MM.1S (cell line): ENCODE data around the gene WDFY3.

Source experiments
- DNase-seq: peaks from one replicate; pipeline ENCODE4 v3.0.0-alpha.2; 2015
- H2AFZ ChIP-seq: fragments of 300-600 bp; sonication (generic); 2 replicates; pipeline ENCODE4 v1.6.0; 2016; ENCODE audit warnings: antibody characterized with exemption, low read length
- H3F3A ChIP-seq: fragments of 300-600 bp; sonication (generic); 2 replicates; pipeline ENCODE4 v1.6.1; 2016; ENCODE audit warnings: mild to moderate bottlenecking, antibody characterized with exemption, low read length, moderate library complexity, mixed read lengths; ENCODE audit not compliant: insufficient read depth
- H3K27ac ChIP-seq: fragments of 300-600 bp; sonication (generic); 2 replicates; pipeline ENCODE4 v1.5.1; 2016; ENCODE audit warnings: mild to moderate bottlenecking, low read length
- H3K27me3 ChIP-seq: fragments of 300-600 bp; sonication (generic); replicated peaks from 2 replicates; pipeline ENCODE4 v1.6.0; 2016; ENCODE audit warnings: low read length; ENCODE audit not compliant: insufficient read depth
- H3K36me3 ChIP-seq: fragments of 300-600 bp; sonication (generic); replicated peaks from 2 replicates; pipeline ENCODE4 v1.6.1; 2016; ENCODE audit warnings: mild to moderate bottlenecking, low read length, mixed read lengths; ENCODE audit not compliant: insufficient read depth
- H3K4me1 ChIP-seq: fragments of 300-600 bp; sonication (generic); 2 replicates; pipeline ENCODE4 v1.6.1; 2016; ENCODE audit warnings: low read length, mixed read lengths
- H3K4me2 ChIP-seq: fragments of 300-600 bp; sonication (generic); 2 replicates; pipeline ENCODE4 v1.6.0; 2016; ENCODE audit warnings: low read depth, low read length
- H3K4me3 ChIP-seq: fragments of 300-600 bp; sonication (generic); 2 replicates; pipeline ENCODE4 v1.5.1; 2016; ENCODE audit warnings: low read length, mixed read lengths
- H3K79me2 ChIP-seq: fragments of 300-600 bp; sonication (generic); 2 replicates; pipeline ENCODE4 v1.6.1; 2016; ENCODE audit warnings: mixed run types, low read length, mixed read lengths
- H3K9ac ChIP-seq: fragments of 300-600 bp; sonication (generic); 2 replicates; pipeline ENCODE4 v1.6.1; 2016; ENCODE audit warnings: low read length, mixed read lengths
- H3K9me2 ChIP-seq: fragments of 300-600 bp; sonication (generic); replicated peaks from 2 replicates; pipeline ENCODE4 v1.6.1; 2016; ENCODE audit warnings: mild to moderate bottlenecking, low read length, mixed read lengths; ENCODE audit not compliant: insufficient read depth
- H3K9me3 ChIP-seq: fragments of 300-600 bp; sonication (generic); replicated peaks from 2 replicates; pipeline ENCODE4 v1.6.1; 2016; ENCODE audit warnings: mild to moderate bottlenecking, low read length, mixed read lengths; ENCODE audit not compliant: insufficient read depth
- H4K20me1 ChIP-seq: fragments of 300-600 bp; sonication (generic); 2 replicates; pipeline ENCODE4 v1.6.1; 2016; ENCODE audit warnings: mild to moderate bottlenecking, low read length, moderate library complexity, mixed read lengths; ENCODE audit not compliant: insufficient read depth
- CTCF ChIP-seq: fragments of 300-600 bp; sonication (generic); IDR thresholded peaks from 2 replicates; pipeline ENCODE4 v1.5.1; 2016; ENCODE audit warnings: antibody characterized with exemption, low read length, mixed read lengths
- EZH2 ChIP-seq: fragments of 300-600 bp; sonication (generic); optimal IDR thresholded peaks from 2 replicates; pipeline ENCODE3; 2017; ENCODE audit warnings: low read depth, mild to moderate bottlenecking, antibody characterized with exemption, low read length, mixed read lengths
- EZH2phosphoT487 ChIP-seq: fragments of 300-600 bp; sonication (generic); IDR thresholded peaks from 2 replicates; pipeline ENCODE4 v1.6.1; 2018; ENCODE audit warnings: antibody characterized with exemption, low read length

Gene WDFY3

GRCh38 chr4:84879651-84880200 is 86.8 kb downstream of the WDFY3 start:
- H4K20me1 ChIP-seq: no peaks in the 10 kb centered on the region
- no peak overlapping the region for H3K4me3 ChIP-seq
- no peak for DNase-seq
- no peaks in the 10 kb centered on the region for H3F3A ChIP-seq
- H3K9me2 ChIP-seq: no peaks in the 10 kb centered on the region
- H3K9ac ChIP-seq: no peak overlapping the region
- H3K4me2 ChIP-seq: no peak overlapping the region
- no peak for TF ChIP-seq EZH2
- no peak for TF ChIP-seq EZH2phosphoT487
- TF ChIP-seq CTCF: no peak
- H3K27ac ChIP-seq: no peak overlapping the region
- no peak overlapping the region for H2AFZ ChIP-seq
- no peaks in the 10 kb centered on the region for H3K79me2 ChIP-seq
- H3K9me3 ChIP-seq: no peaks in the 10 kb centered on the region
- no peaks in the 10 kb centered on the region for H3K36me3 ChIP-seq
- H3K27me3 ChIP-seq: no peaks in the 10 kb centered on the region
- H3K4me1 ChIP-seq: no peaks in the 10 kb centered on the region

GRCh38 chr4:84878546-84878945 is 87.9 kb downstream of the WDFY3 start:
- H3K4me1 ChIP-seq: no peaks in the 10 kb centered on the region
- H3K9me2 ChIP-seq: no peaks in the 10 kb centered on the region
- no peaks in the 10 kb centered on the region for H3K27me3 ChIP-seq
- H3K27ac ChIP-seq: no peak overlapping the region
- no peaks in the 10 kb centered on the region for H3F3A ChIP-seq
- no peaks in the 10 kb centered on the region for H3K36me3 ChIP-seq
- no peaks in the 10 kb centered on the region for H3K79me2 ChIP-seq
- H3K9ac ChIP-seq: no peak overlapping the region
- no peak overlapping the region for H2AFZ ChIP-seq
- H3K9me3 ChIP-seq: no peaks in the 10 kb centered on the region
- no peaks in the 10 kb centered on the region for H4K20me1 ChIP-seq
- DNase-seq: no peak
- TF ChIP-seq CTCF: no peak
- TF ChIP-seq EZH2phosphoT487: no peak
- TF ChIP-seq EZH2: no peak
- no peak overlapping the region for H3K4me3 ChIP-seq
- H3K4me2 ChIP-seq: no peak overlapping the region

GRCh38 chr4:84878090-84878489 is 88.4 kb downstream of the WDFY3 start:
- no peaks in the 10 kb centered on the region for H3K9me3 ChIP-seq
- no peak for TF ChIP-seq CTCF
- no peak for TF ChIP-seq EZH2
- no peak for TF ChIP-seq EZH2phosphoT487
- H3K4me1 ChIP-seq: no peaks in the 10 kb centered on the region
- no peaks in the 10 kb centered on the region for H3K79me2 ChIP-seq
- no peak for DNase-seq
- H3K27ac ChIP-seq: no peak overlapping the region
- no peak overlapping the region for H3K4me3 ChIP-seq
- H3K9me2 ChIP-seq: no peaks in the 10 kb centered on the region
- no peak overlapping the region for H3K4me2 ChIP-seq
- H3K36me3 ChIP-seq: no peaks in the 10 kb centered on the region
- no peaks in the 10 kb centered on the region for H3K27me3 ChIP-seq
- no peak overlapping the region for H2AFZ ChIP-seq
- H3K9ac ChIP-seq: no peak overlapping the region
- no peaks in the 10 kb centered on the region for H3F3A ChIP-seq
- no peaks in the 10 kb centered on the region for H4K20me1 ChIP-seq
